ENCODE measurements around the gene ALOX15B. TPM values are rescaled to one million over a fixed set of nuclear protein-coding genes. Genes with fewer than 3 reads are reported as not detected.
"Not testable (repeated sequence)": the region's sequence is repeated elsewhere in the genome, so short reads cannot be mapped to it uniquely, and the experiment has no call there.

Gene ALOX15B
- polyA plus RNA-seq, 1 donor from 2014 or later: not detected

GRCh38 chr17:8076502-8077266 is 37.8 kb downstream of the ALOX15B start:
- Histone ChIP-seq H3K9ac (ENCODE audit: low read length) (no peak overlapping the region), H3K27me3 (ENCODE audit: insufficient read depth, low read depth, low read length) (peaks cover 83% of the 10 kb centered on the region), H4K20me1 (ENCODE audit: insufficient read depth) (no peaks in the 10 kb centered on the region), H2AFZ (ENCODE audit: low read depth, low read length) (no peak overlapping the region), H3F3A (ENCODE audit: insufficient read depth, low read length, poor library complexity, severe bottlenecking) (no peaks in the 10 kb centered on the region), H3K27ac (ENCODE audit: low read length) (no peak overlapping the region), H3K36me3 (ENCODE audit: insufficient read depth, low read length) (no peaks in the 10 kb centered on the region), H3K79me2 (replicated peaks; ENCODE audit: insufficient read depth, low read length) (no peaks in the 10 kb centered on the region), H3K4me3 (ENCODE audit: low read length) (no peak overlapping the region), H3K9me2 (ENCODE audit: insufficient read depth, low read length) (no peaks in the 10 kb centered on the region), H3K4me2 (ENCODE audit: low read length) (no peak overlapping the region), H3K9me3 (ENCODE audit: low read length) (no peaks in the 10 kb centered on the region)
- TF ChIP-seq SMC3 (conservative IDR thresholded peaks at IDR 0.05; ENCODE audit: poor library complexity) (no peak), POLR2AphosphoS5 (IDR thresholded peaks at IDR 0.05) (no peak), CTCF (IDR thresholded peaks at IDR 0.05; ENCODE audit: poor library complexity, severe bottlenecking) (no peak), EZH2 (IDR thresholded peaks at IDR 0.05; ENCODE audit: borderline replicate concordance, insufficient read depth, low read length, poor library complexity, severe bottlenecking) (no peak), RAD21 (conservative IDR thresholded peaks at IDR 0.05) (no peak), EP300 (conservative IDR thresholded peaks at IDR 0.05; ENCODE audit: poor library complexity, severe bottlenecking) (no peak), TAF1 (IDR thresholded peaks at IDR 0.05; ENCODE audit: low read depth) (no peak), REST (IDR thresholded peaks at IDR 0.05; ENCODE audit: borderline replicate concordance) (no peak), MXI1 (conservative IDR thresholded peaks at IDR 0.05; ENCODE audit: poor library complexity, severe bottlenecking) (no peak)

- not testable (repeated sequence) for H2AFZ ChIP-seq (ENCODE audit: low read depth, low read length); H3K9me3 ChIP-seq (ENCODE audit: low read length); H3K36me3 ChIP-seq (ENCODE audit: insufficient read depth, low read length)
These were observed 39.1 kb downstream of the ALOX15B start for GRCh38 chr17:8077939-8078338.

More at GRCh38 chr17:8077939-8078338, 39.1 kb downstream of the ALOX15B start:
- not testable (repeated sequence) for H3K9me2 ChIP-seq (ENCODE audit: insufficient read depth, low read length); H3K9ac ChIP-seq (ENCODE audit: low read length); H3K4me2 ChIP-seq (ENCODE audit: low read length); H3K79me2 ChIP-seq (replicated peaks; ENCODE audit: insufficient read depth, low read length); H3K27ac ChIP-seq (ENCODE audit: low read length); H4K20me1 ChIP-seq (ENCODE audit: insufficient read depth); H3K4me3 ChIP-seq (ENCODE audit: low read length); H3F3A ChIP-seq (ENCODE audit: insufficient read depth, low read length, poor library complexity, severe bottlenecking)
- H3K27me3 ChIP-seq (ENCODE audit: insufficient read depth, low read depth, low read length): peaks cover 70% of the 10 kb centered on the region

Measured in neural cell (in vitro differentiated cells).